CD14-positive monocyte (primary cell): ENCODE results near the gene BNIP2. TPM values are rescaled to one million over a fixed set of nuclear protein-coding genes. Genes with fewer than 3 reads are reported as not detected.

Experiments
- DNase-seq, 3 donors: peaks; one replicate each; pipeline ENCODE4 v3.0.0-alpha.2; 2011 to 2022
- H2AFZ ChIP-seq: 2 replicates; pipeline ENCODE4 v1.6.0; 2012; ENCODE audit warnings: mild to moderate bottlenecking, low read depth, low read length, inconsistent platforms; ENCODE audit not compliant: insufficient read depth, poor library complexity, severe bottlenecking
- H3K27ac ChIP-seq, 2 donors: 1 replicate in 1 of 2; 2 replicates in 1 of 2; pipeline ENCODE4 v1.5.1; 2012 to 2013; ENCODE audit warnings: low read length in 2 of 2, control low read depth in 1 of 2, inconsistent platforms in 1 of 2, low read depth in 1 of 2, mild to moderate bottlenecking in 1 of 2
- H3K27me3 ChIP-seq, 2 donors: one replicate each; pipeline versions ENCODE4 v1.6.0 to v1.6.1; 2011 to 2013; ENCODE audit warnings: low read length in 2 of 2; ENCODE audit not compliant: control insufficient read depth in 2 of 2, insufficient read depth in 2 of 2
- H3K36me3 ChIP-seq, 2 donors: replicated peaks in 1 of 2; 1 replicate in 1 of 2; 2 replicates in 1 of 2; pipeline versions ENCODE4 v1.5.1 to v1.6.1; 2012 to 2013; ENCODE audit warnings: low read length in 2 of 2, control low read depth in 1 of 2, inconsistent platforms in 1 of 2, mild to moderate bottlenecking in 1 of 2; ENCODE audit not compliant: insufficient read depth in 2 of 2, control insufficient read depth in 1 of 2
- H3K4me1 ChIP-seq, 2 donors: 1 replicate in 1 of 2; 2 replicates in 1 of 2; pipeline versions ENCODE4 v1.5.1 to v1.6.1; 2012 to 2013; ENCODE audit warnings: low read length in 2 of 2, control low read depth in 1 of 2, inconsistent platforms in 1 of 2, mild to moderate bottlenecking in 1 of 2, moderate library complexity in 1 of 2; ENCODE audit not compliant: insufficient read depth in 2 of 2, control insufficient read depth in 1 of 2
- H3K4me2 ChIP-seq: replicated peaks from 2 replicates; pipeline ENCODE3; 2012; ENCODE audit warnings: low read length, moderate library complexity, mild to moderate bottlenecking; ENCODE audit not compliant: poor library complexity, severe bottlenecking; ENCODE audit errors: extremely low read depth
- H3K4me3 ChIP-seq, 3 experiments: fragments of 200-600 bp in 1 of 3; sonication (generic) in 1 of 3; replicated peaks in 1 of 3; 1 replicate in 2 of 3; 2 replicates in 1 of 3; pipeline ENCODE4 v1.5.1; 2011 to 2013; ENCODE audit warnings: low read length in 3 of 3, mild to moderate bottlenecking in 3 of 3, control low read depth in 2 of 3, low read depth in 2 of 3, inconsistent platforms in 1 of 3, moderate library complexity in 1 of 3
- H3K79me2 ChIP-seq: 2 replicates; pipeline ENCODE4 v1.6.0; 2012; ENCODE audit warnings: mild to moderate bottlenecking, control low read depth, inconsistent platforms, low read length, moderate library complexity; ENCODE audit not compliant: insufficient read depth
- H3K9ac ChIP-seq: 2 replicates; pipeline ENCODE4 v1.6.0; 2017; ENCODE audit warnings: low read length, mild to moderate bottlenecking; ENCODE audit not compliant: insufficient read depth, poor library complexity, severe bottlenecking
- H3K9me3 ChIP-seq, 2 donors: replicated peaks in 1 of 2; 1 replicate in 1 of 2; 2 replicates in 1 of 2; pipeline versions ENCODE4 v1.5.1 to v1.6.1; 2012 to 2013; ENCODE audit warnings: low read length in 2 of 2, control low read depth in 1 of 2; ENCODE audit not compliant: control insufficient read depth in 1 of 2, insufficient read depth in 1 of 2
- H4K20me1 ChIP-seq: 2 replicates; pipeline ENCODE4 v1.6.0; 2012; ENCODE audit warnings: mild to moderate bottlenecking, low read length, control low read depth, moderate library complexity; ENCODE audit not compliant: insufficient read depth
- H3K27ac Mint-ChIP-seq, 7 donors: one replicate each; pipeline ENCODE4 v1.8.0; 2020; ENCODE audit warnings: mild to moderate bottlenecking in 7 of 7, mixed read lengths in 7 of 7, moderate library complexity in 6 of 7, inconsistent platforms in 2 of 7
- H3K27me3 Mint-ChIP-seq, 3 donors: one replicate each; pipeline ENCODE4 v1.8.0; 2021 to 2022; ENCODE audit warnings: low read depth in 3 of 3, mild to moderate bottlenecking in 3 of 3, mixed read lengths in 3 of 3, moderate library complexity in 3 of 3, inconsistent platforms in 1 of 3
- H3K36me3 Mint-ChIP-seq, 2 donors: one replicate each; pipeline ENCODE4 v1.8.0; 2020; ENCODE audit warnings: mixed read lengths in 2 of 2, inconsistent platforms in 1 of 2, mild to moderate bottlenecking in 1 of 2
- H3K4me1 Mint-ChIP-seq: one replicate; pipeline ENCODE4 v1.8.0; 2020; ENCODE audit warnings: mild to moderate bottlenecking, mixed read lengths
- H3K4me3 Mint-ChIP-seq, 2 donors: one replicate each; pipeline ENCODE4 v1.8.0; 2020; ENCODE audit warnings: mild to moderate bottlenecking in 2 of 2, mixed read lengths in 2 of 2, moderate library complexity in 1 of 2
- H3K9me3 Mint-ChIP-seq, 7 donors: one replicate each; pipeline ENCODE4 v1.8.0; 2020 to 2022; ENCODE audit warnings: mixed read lengths in 7 of 7, mild to moderate bottlenecking in 6 of 7, moderate library complexity in 6 of 7, inconsistent platforms in 2 of 7
- WGBS: methylation state at CpG from one replicate; pipeline ENCODE4 v1.1.5; 2013; ENCODE audit warnings: missing lambda C conversion rate; ENCODE audit not compliant: insufficient coverage; 5-methylcytosine and 5-hydroxymethylcytosine counted together
- intact Hi-C, 2 donors: fragments of 100-400 bp; cut with micrococcal nuclease; formaldehyde crosslinking; loops; one replicate each; pipeline versions ENCODE4 v1.15.0 to v1.15.1; 2023
- polyA plus RNA-seq, 3 donors: library from polyadenylated mRNA; depleted of rRNA in 1 of 3; unstranded in 2 of 3; stranded (reverse) in 1 of 3; fragments of 300-500 nt in 2 of 3; fragments of >200 nt in 1 of 3; fragmentation: Illumina TruSeq in 2 of 3; gene quantifications; 1 replicate in 2 of 3; 2 replicates in 1 of 3; pipeline ENCODE4 v1.2.3, GENCODE V29; 2012 to 2021
- TF ChIP-seq, protein P1 (sequence below): fragments of 200-600 bp; IDR thresholded peaks from one replicate; pipeline ENCODE4 v1.8.0; 2022; ENCODE audit warnings: antibody characterized with exemption, mild to moderate bottlenecking

The BNIP2 gene
- polyA plus RNA-seq, 3 donors = 83.4 to 189 (median 136) TPM

DNA sequence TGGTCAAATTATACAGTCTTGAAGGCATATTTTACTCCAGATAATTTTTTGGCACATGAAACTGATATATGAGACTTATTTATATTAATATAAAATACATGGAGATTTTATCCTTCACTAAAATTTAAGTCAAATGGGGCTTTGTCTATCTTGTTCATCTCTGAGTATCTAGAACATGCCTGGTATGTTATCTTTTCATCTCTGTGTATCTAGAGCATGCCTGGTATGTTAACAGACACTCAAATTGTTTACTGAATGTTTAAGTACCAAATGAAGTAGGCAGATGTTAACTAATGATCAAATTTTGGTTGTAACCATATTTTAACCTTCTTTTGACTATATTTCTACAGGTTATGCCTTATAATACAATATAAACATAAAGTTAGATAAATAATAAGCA, 39.5 kb downstream of the BNIP2 start:
- Mint-ChIP-seq H3K27me3 (no peaks in the 10 kb centered on the region), H3K9me3 (peaks cover 0 to 6% (median 3%) of the 10 kb centered on the region in 7 donors), H3K4me3 (no peak overlapping the region), H3K36me3 (peaks cover 35 to 54% of the 10 kb centered on the region in 2 donors), H3K4me1 (no peaks in the 10 kb centered on the region), H3K27ac (no peak overlapping the region)
- Histone ChIP-seq H3K9me3 (no peaks in the 10 kb centered on the region), H2AFZ (no peak overlapping the region), H3K4me1 (no peaks in the 10 kb centered on the region), H3K4me2 (no peak overlapping the region), H4K20me1 (peaks cover 36% of the 10 kb centered on the region), H3K9ac (no peak overlapping the region), H3K27me3 (no peaks in the 10 kb centered on the region), H3K79me2 (peaks cover 40% of the 10 kb centered on the region), H3K27ac (no peak overlapping the region), H3K36me3 (peaks cover 65 to 94% of the 10 kb centered on the region in 2 donors), H3K4me3 (no peak overlapping the region)
- DNase-seq = no peak
- intact Hi-C loops = no loop called here
- TF ChIP-seq, protein P1, sequence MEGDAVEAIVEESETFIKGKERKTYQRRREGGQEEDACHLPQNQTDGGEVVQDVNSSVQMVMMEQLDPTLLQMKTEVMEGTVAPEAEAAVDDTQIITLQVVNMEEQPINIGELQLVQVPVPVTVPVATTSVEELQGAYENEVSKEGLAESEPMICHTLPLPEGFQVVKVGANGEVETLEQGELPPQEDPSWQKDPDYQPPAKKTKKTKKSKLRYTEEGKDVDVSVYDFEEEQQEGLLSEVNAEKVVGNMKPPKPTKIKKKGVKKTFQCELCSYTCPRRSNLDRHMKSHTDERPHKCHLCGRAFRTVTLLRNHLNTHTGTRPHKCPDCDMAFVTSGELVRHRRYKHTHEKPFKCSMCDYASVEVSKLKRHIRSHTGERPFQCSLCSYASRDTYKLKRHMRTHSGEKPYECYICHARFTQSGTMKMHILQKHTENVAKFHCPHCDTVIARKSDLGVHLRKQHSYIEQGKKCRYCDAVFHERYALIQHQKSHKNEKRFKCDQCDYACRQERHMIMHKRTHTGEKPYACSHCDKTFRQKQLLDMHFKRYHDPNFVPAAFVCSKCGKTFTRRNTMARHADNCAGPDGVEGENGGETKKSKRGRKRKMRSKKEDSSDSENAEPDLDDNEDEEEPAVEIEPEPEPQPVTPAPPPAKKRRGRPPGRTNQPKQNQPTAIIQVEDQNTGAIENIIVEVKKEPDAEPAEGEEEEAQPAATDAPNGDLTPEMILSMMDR = no peak

- no peaks in the 10 kb centered on the region for H3K4me1 ChIP-seq
- no peak overlapping the region for H3K4me3 Mint-ChIP-seq
- H3K27me3 ChIP-seq = no peaks in the 10 kb centered on the region
- H3K4me3 ChIP-seq = no peak overlapping the region
- TF ChIP-seq, protein P1 = no peak
- no peak overlapping the region for H3K27ac ChIP-seq
- H3K9me3 Mint-ChIP-seq = no peaks in the 10 kb centered on the region
- no peaks in the 10 kb centered on the region for H3K4me1 Mint-ChIP-seq
- H2AFZ ChIP-seq = no peak overlapping the region
- H3K36me3 ChIP-seq = peaks cover 67 to 90% of the 10 kb centered on the region in 2 donors
- WGBS = no CpG with 5 or more reads among the region's 1 CpG
- H3K79me2 ChIP-seq = peaks cover 19% of the 10 kb centered on the region
- H3K27me3 Mint-ChIP-seq = no peaks in the 10 kb centered on the region
- peak overlapping the region in 1 of 7 donors; percentile 58 for H3K27ac Mint-ChIP-seq
- H3K36me3 Mint-ChIP-seq = peaks cover 40 to 69% of the 10 kb centered on the region in 2 donors
- H3K9me3 ChIP-seq = no peaks in the 10 kb centered on the region
- intact Hi-C loops = no loop called here
- no peak overlapping the region for H3K4me2 ChIP-seq
- no peak overlapping the region for H3K9ac ChIP-seq
- no peak for DNase-seq
- H4K20me1 ChIP-seq = peaks cover 13% of the 10 kb centered on the region
Measured at GRCh38 chr15:59647085-59647484, 42.0 kb downstream of the BNIP2 start.
